ENCODE measurements around the gene TXNDC2. TPM values are rescaled to one million over a fixed set of nuclear protein-coding genes. Genes with fewer than 3 reads are reported as not detected.

The TXNDC2 gene
- total RNA-seq, 2 donors from 2014 or later, result 3.6 TPM; not detected in 1

GRCh38 chr18:9868857-9869714, 16.7 kb upstream of the TXNDC2 start:
- Histone ChIP-seq H3K36me3 (no peaks in the 10 kb centered on the region), H3K4me1 (replicated peaks) (no peaks in the 10 kb centered on the region), H3K27ac (no peak overlapping the region), H3K27me3 (replicated peaks; ENCODE audit: insufficient read depth) (no peaks in the 10 kb centered on the region), H3K4me3 (no peak overlapping the region), H3K9me3 (no peaks in the 10 kb centered on the region)
- TF ChIP-seq POLR2A (IDR thresholded peaks at IDR 0.05), result no peak
- no peak for TF ChIP-seq POLR2AphosphoS5 (IDR thresholded peaks at IDR 0.05)
- no peak for TF ChIP-seq CTCF (IDR thresholded peaks at IDR 0.05)
- WGBS, result 50% methylated on average over 6 of the region's 6 CpGs
- intact Hi-C loops (cut with DNase I), result no loop called here
- DNase-seq (ENCODE audit: low spot score), result no peak

DNA sequence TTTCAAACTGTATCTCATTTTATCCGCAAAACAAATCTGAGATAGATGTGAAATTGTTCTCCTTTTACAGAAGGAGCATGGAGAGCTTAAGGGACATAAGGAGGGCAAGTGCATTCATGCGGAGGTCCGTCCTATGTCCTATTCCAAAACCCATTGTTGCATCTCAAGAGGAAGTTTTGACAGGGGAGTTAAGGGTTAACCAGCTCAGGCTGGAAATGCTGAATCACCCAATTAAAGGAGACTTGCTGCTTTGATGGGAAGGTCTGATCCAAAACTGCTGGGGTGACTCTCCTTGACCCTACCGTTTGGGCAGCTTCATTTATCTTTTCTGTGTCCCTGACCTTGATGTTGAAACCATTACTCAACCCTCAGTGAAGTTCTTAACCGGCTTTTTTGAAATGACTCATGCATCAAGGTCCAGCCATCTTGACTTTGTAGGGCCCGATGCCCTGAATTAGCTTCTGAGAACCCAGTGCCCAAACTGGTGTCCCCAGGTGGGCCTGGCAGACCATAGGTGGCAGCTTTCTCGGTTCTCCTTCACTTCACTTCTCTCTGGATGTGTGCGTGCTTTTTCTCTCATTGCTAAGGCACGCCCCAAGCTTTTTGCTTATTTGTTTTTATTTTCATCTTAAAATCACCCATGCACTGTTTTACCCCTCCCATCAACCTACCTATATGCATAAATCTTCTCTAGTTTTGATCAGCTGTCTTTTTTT, 15.9 kb upstream of the TXNDC2 start:
- Histone ChIP-seq H3K4me3 (no peak overlapping the region), H3K27me3 (replicated peaks; ENCODE audit: insufficient read depth) (no peaks in the 10 kb centered on the region), H3K36me3 (no peaks in the 10 kb centered on the region), H3K9me3 (no peaks in the 10 kb centered on the region), H3K4me1 (replicated peaks) (no peaks in the 10 kb centered on the region), H3K27ac (no peak overlapping the region)
- 66% methylated on average over 9 of the region's 9 CpGs for WGBS
- DNase-seq (ENCODE audit: low spot score), result no peak
- TF ChIP-seq CTCF (IDR thresholded peaks at IDR 0.05) (no peak), POLR2AphosphoS5 (IDR thresholded peaks at IDR 0.05) (no peak), POLR2A (IDR thresholded peaks at IDR 0.05) (no peak)
- intact Hi-C loops (cut with DNase I), result no loop called here

DNA sequence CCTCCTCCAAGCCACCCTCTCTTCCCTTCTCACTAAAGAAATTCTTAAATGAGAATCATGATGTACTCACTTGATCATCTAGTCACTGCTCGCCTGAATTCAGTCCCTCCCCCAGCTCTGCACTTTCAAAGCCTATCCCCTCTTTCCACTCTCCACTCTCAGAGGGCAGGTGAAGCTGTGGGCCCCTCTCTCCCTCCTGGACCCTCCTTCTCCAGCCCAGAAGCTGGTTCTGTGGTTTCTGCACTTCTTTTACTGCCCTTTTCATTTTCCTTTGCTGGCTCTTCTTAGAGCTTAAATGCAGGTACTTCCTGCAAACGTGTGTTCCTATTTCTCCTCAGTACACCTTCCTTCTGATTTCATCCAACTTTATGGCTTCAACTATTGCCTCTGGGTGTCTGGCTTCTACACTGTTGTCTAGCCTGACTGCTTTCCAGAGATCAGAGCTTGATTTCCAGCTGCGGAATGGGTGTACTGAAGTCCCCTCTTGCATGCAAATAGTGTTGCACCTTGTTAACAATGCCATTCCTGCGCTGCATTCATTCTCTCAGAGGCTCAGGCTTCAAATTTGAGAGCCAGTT, 15.3 kb upstream of the TXNDC2 start:
- Histone ChIP-seq H3K4me3 (no peak overlapping the region), H3K4me1 (replicated peaks) (no peaks in the 10 kb centered on the region), H3K9me3 (no peaks in the 10 kb centered on the region), H3K27ac (no peak overlapping the region), H3K27me3 (replicated peaks; ENCODE audit: insufficient read depth) (no peaks in the 10 kb centered on the region), H3K36me3 (no peaks in the 10 kb centered on the region)
- intact Hi-C loops (cut with DNase I), result no loop called here
- WGBS, result 53% methylated on average over 4 of the region's 4 CpGs
- DNase-seq (ENCODE audit: low spot score), result no peak
- TF ChIP-seq CTCF (IDR thresholded peaks at IDR 0.05) (no peak), POLR2A (IDR thresholded peaks at IDR 0.05) (no peak), POLR2AphosphoS5 (IDR thresholded peaks at IDR 0.05) (no peak)

DNA sequence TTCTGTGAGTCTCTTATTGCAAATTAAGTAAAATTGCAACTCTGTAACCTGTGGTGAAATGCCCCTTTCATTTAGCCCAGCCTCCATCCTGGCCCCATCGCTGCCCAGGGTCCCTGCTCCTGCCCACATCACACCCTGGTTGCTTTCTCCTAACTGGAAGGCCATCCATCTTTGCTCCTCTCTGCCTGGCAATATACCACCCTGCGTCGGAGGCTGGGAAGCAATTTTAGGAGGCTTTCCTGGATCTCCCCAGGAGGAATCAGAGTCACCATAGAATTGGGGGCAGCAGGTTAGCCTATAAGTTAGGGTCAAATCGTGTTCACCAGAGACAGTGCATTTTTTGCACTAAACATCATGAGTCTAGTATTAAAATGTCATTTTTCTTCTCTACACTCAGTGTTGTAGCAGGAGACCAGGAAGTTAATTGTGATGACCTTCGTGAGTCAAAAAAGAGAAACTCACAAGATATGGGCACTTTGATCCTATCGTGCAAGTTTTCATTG, 14.5 kb upstream of the TXNDC2 start:
- no peaks in the 10 kb centered on the region for H3K27me3 ChIP-seq (replicated peaks; ENCODE audit: insufficient read depth)
- no peaks in the 10 kb centered on the region for H3K36me3 ChIP-seq
- H3K4me1 ChIP-seq (replicated peaks), result no peaks in the 10 kb centered on the region
- TF ChIP-seq CTCF (IDR thresholded peaks at IDR 0.05) (no peak), POLR2A (IDR thresholded peaks at IDR 0.05) (no peak), POLR2AphosphoS5 (IDR thresholded peaks at IDR 0.05) (no peak)
- no peak overlapping the region for H3K27ac ChIP-seq
- no peak for DNase-seq (ENCODE audit: low spot score)
- intact Hi-C loops (cut with DNase I), result no loop called here
- H3K9me3 ChIP-seq, result no peaks in the 10 kb centered on the region
- WGBS, result 92% methylated on average over 6 of the region's 6 CpGs
- no peak overlapping the region for H3K4me3 ChIP-seq

Data from prostate gland (tissue), 2 donors.